HCEC 1CT (cell line): ENCODE results near the gene ARHGEF28.
A peak's percentile ranks its signal among the peaks of the same experiment; 100 is the strongest.

ENCODE experiments used
- DNase-seq: peaks from one replicate; pipeline ENCODE4 v3.0.0-alpha.2; 2017

The ARHGEF28 gene

GRCh38 chr5:73825736-73826135 lies 199.7 kb downstream of the ARHGEF28 start:
- DNase-seq = peak; percentile 45

- peak; percentile 55 for DNase-seq
Measured at GRCh38 chr5:73826301-73827105, 200.5 kb downstream of the ARHGEF28 start.

GRCh38 chr5:73827106-73827450 lies 201.1 kb downstream of the ARHGEF28 start:
- DNase-seq = peak; percentile 38

GRCh38 chr5:73828465-73828864 lies 202.5 kb downstream of the ARHGEF28 start:
- DNase-seq = no peak

- no peak for DNase-seq
Measured at GRCh38 chr5:73830646-73831045, 204.7 kb downstream of the ARHGEF28 start.

GRCh38 chr5:73831066-73831465 lies 205.1 kb downstream of the ARHGEF28 start:
- no peak for DNase-seq

- DNase-seq = no peak
Measured at GRCh38 chr5:73834693-73835092, 208.7 kb downstream of the ARHGEF28 start.

- DNase-seq = no peak
Measured at GRCh38 chr5:73835726-73836125, 209.7 kb downstream of the ARHGEF28 start.

- DNase-seq = no peak
Measured at GRCh38 chr5:73836607-73837006, 210.6 kb downstream of the ARHGEF28 start.

- DNase-seq = no peak
Measured at GRCh38 chr5:73838901-73839300, 212.9 kb downstream of the ARHGEF28 start.

- no peak for DNase-seq
Measured at GRCh38 chr5:73841641-73842040, 215.6 kb downstream of the ARHGEF28 start.

GRCh38 chr5:73844165-73844564 lies 218.2 kb downstream of the ARHGEF28 start:
- DNase-seq = no peak

- DNase-seq = no peak
Measured at GRCh38 chr5:73851471-73852181, 225.6 kb downstream of the ARHGEF28 start.

GRCh38 chr5:73853091-73853490 lies 227.1 kb downstream of the ARHGEF28 start:
- no peak for DNase-seq

GRCh38 chr5:73856997-73857396 lies 231.0 kb downstream of the ARHGEF28 start:
- no peak for DNase-seq

- DNase-seq = no peak
Measured at GRCh38 chr5:73857446-73857845, 231.4 kb downstream of the ARHGEF28 start.

- DNase-seq = no peak
Measured at GRCh38 chr5:73858054-73858453, 232.1 kb downstream of the ARHGEF28 start.

- no peak for DNase-seq
Measured at GRCh38 chr5:73858776-73859175, 232.8 kb downstream of the ARHGEF28 start.

- DNase-seq = no peak
Measured at GRCh38 chr5:73859696-73860095, 233.7 kb downstream of the ARHGEF28 start.

GRCh38 chr5:73861313-73861988 lies 235.5 kb downstream of the ARHGEF28 start:
- DNase-seq = peak; percentile 59

- no peak for DNase-seq
Measured at GRCh38 chr5:73862796-73863195, 236.8 kb downstream of the ARHGEF28 start.

- no peak for DNase-seq
Measured at GRCh38 chr5:73863876-73864275, 237.9 kb downstream of the ARHGEF28 start.

GRCh38 chr5:73865315-73865714 lies 239.3 kb downstream of the ARHGEF28 start:
- DNase-seq = no peak
